GM18505 (cell line): ENCODE data around the gene PMEPA1.

Experiments
- ATAC-seq: cut with Tn5 transposase; IDR thresholded peaks from one replicate; pipeline ENCODE4 v1.9.1; 2021; ENCODE audit not compliant: unreplicated experiment
- POLR2A ChIP-seq: IDR thresholded peaks from 4 replicates; pipeline ENCODE4 v1.6.1; 2011; ENCODE audit warnings: borderline replicate concordance; ENCODE audit not compliant: insufficient read depth, insufficient read length; ENCODE audit errors: extremely low read depth

Gene PMEPA1

DNA sequence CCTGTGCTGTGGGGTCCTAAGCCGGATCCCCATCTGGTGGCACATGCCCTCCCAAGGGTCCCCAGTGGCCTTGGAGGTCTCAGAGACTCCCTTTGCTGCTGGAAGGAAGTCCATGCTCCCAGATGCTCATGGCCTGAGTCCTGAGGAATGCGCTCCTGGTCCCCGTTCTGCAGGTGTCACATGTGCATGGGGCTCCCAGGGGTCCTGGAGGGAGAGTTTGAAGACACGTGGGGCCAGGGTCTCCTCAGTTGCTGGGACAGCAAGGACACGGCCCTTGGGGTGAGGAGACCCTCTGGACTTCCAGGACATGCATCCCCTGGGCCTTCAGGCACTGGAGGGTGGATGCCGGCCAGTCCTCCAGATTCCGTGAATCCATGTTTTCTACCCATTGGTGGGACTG is 101.3 kb downstream of the PMEPA1 start:
- ATAC-seq: no peak
- TF ChIP-seq POLR2A: no peak

GRCh38 chr20:57605878-57606277 is 103.9 kb downstream of the PMEPA1 start:
- TF ChIP-seq POLR2A: no peak
- no peak for ATAC-seq

GRCh38 chr20:57605045-57605444 is 104.8 kb downstream of the PMEPA1 start:
- no peak for TF ChIP-seq POLR2A
- ATAC-seq: no peak

DNA sequence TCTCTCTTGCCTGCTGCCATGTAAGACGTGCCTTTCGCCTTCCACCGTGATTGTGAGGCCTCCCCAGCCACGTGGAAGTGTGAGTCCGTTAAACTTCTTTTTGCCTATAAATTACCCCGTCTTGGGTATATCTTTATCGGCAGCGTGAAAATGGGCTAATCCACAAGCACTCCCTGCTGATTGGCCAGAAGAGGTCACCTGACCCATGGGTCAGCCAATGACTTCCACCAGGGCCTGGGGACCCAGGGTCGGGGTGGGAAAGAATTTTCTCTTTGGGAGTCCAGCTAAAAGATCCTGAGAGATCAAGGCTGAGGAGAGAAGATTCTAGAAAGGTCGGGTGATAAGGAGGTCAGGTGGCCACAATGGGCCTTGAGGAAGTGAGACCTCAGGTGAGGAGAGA is 106.7 kb downstream of the PMEPA1 start:
- TF ChIP-seq POLR2A: no peak
- ATAC-seq: no peak

DNA sequence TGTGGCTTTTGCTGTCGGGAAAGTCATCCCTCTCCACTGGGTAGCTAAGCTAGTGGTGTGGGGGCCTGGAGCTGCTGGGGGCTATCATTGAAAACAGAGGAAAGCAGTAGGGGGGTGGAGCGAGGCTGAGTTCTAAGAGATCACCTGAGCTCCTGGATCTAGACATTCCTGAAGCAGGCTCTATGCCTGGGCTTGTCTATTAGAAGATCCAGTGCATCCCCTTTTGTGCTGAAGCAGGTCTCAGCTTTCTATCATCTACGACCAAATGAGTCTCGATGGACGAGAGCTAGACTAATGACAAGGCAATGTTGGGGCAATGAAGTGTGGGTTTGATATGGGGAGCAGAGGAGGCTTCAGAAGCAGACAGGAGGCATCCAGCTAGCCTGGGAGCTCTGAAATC is 108.1 kb downstream of the PMEPA1 start:
- ATAC-seq: no peak
- no peak for TF ChIP-seq POLR2A

- no peak for ATAC-seq
- no peak for TF ChIP-seq POLR2A
These were observed 108.6 kb downstream of the PMEPA1 start for GRCh38 chr20:57601211-57601570.

- TF ChIP-seq POLR2A: no peak
- no peak for ATAC-seq
These were observed 109.2 kb downstream of the PMEPA1 start for GRCh38 chr20:57600320-57601210.

- TF ChIP-seq POLR2A: no peak
- no peak for ATAC-seq
These were observed 111.3 kb downstream of the PMEPA1 start for GRCh38 chr20:57598491-57598890.
